Stimulated activated CD8-positive, alpha-beta memory T cell treated with anti-CD3 and anti-CD28 coated beads, Interleukin-4, amount 100 ng/mL, for 4 hours (primary cell): ENCODE measurements around the gene ATXN10.
"Not testable (repeated sequence)": the region's sequence is repeated elsewhere in the genome, so short reads cannot be mapped to it uniquely, and the experiment has no call there.

Experiments
- DNase-seq, 2 donors: peaks; one replicate each; pipeline ENCODE4 v3.0.0-alpha.2; 2020; ENCODE audit warnings: low read depth in 2 of 2, low spot score in 1 of 2

The ATXN10 gene

GRCh38 chr22:45783690-45784089 is 112.1 kb downstream of the ATXN10 start:
- no peak for DNase-seq

DNA sequence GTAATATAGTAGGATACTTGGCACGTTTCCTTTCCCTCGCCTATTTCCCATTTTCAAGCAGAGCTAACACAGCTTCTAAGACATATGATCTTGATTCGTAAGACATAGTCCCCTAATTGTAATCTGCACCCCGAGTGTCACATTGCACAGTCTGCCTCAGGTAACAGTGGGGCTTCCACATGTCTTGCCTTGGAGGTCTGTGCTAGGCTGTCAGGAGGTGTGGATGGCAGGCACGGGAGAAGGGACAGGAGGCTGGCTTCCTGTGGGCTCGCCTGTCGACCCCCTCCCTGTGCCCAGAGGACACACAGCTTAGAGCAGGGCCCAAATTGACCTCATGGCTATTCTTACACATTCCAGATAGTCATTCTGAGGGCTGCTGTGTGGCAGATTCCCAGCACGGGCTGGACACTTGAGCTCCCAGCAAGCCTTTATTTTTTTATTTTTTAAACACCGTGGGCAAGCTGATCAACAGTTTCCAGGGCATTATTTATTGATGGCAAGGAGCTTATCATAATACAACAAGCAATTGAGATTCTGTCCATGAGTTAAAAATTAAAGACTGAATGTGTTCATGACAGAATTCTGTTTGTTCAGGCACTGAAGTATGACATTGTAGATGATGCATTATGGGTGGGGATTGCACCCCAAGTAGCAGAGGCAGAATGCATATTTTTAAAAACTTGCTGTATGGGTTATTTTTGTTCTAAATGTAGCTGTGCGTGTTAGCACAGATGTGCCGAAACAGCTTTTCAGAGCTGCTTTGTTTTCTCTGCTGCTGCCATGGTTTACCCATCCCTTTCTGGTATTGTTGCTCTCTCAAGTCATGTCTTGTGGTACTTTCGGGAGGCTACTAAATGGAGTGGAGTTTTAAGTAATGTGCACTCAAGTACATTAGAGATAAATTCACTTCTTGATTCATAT is 113.0 kb downstream of the ATXN10 start:
- DNase-seq: no peak

DNA sequence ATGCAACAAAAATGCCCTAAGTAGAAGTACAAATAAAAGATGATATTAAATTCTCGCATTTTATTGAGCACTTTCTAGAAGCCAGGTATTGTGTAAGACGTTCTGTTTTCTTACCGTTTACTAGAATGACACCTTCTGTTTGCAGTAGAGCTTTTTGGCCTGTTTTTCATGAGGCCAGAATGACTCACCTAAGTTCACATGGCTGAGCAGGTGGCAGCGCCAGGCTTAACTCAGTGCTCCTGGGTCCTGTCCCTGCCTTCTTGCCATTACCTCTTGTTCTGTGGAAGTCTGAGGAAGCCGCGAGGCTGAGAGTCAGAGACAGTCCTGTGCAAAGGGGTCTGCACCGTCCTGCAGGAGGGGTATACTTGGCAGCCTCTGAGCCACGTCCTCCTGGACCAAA is 113.8 kb downstream of the ATXN10 start:
- DNase-seq: no peak

DNA sequence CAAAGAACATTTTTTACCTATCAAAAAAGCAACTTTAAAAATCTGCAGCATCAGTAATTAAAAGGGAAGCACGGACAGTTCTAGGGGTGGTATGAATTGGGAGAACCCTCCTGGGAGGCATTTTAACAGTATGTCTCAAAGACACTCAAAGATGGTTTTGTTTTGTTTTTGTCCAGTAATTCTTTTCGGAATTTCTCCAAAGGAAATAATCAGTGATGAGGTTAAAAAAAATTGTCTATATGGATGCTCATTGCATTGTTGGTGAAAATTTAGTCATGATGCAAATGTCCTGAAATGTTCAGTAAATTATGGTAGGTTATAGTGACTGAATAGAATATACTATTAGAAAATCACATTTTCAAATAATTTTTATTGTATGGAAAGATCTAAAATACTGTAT is 115.1 kb downstream of the ATXN10 start:
- DNase-seq: no peak

DNA sequence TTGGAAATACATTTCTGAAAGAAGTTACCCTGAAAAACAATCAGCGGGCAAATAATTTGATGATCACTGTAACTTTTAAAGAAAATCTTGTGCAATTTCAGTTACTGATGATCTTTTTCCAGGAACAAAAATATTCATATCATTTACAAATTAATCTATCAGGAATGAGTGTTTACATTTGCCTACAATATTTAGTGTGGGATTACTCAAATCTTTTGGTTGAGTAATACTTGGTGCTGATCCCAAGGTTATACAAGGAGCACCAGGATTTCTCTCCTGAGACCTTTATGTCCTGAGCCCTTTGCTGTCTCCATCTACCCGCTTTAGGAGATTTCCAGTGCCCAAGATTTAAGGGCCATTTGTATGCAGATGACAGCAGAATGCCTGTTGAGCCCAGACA is 116.1 kb downstream of the ATXN10 start:
- DNase-seq: no peak

- DNase-seq: no peak
These were observed 116.9 kb downstream of the ATXN10 start for GRCh38 chr22:45788522-45788921.

- no peak for DNase-seq
These were observed 118.8 kb downstream of the ATXN10 start for GRCh38 chr22:45790401-45790800.

GRCh38 chr22:45793161-45793560 is 121.5 kb downstream of the ATXN10 start:
- no peak for DNase-seq

DNA sequence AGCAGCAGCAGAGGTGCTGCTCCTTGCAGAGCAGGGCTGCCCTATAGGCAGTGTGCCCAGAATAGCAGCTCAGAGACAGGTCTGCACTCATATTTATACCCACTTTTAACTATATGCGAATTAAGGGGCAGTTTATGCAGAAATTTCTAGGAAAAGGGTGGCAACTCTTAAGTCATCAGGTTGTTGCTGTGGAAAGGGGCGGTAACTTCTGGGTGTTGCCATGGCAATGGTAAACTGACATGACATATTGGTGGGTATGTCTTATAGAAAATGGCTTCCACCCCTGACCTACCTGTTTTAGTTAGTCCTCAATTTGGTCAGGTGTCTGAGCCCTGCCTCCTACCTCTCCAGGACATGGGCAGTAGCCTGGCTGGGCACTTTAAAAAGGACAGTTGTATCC is 122.3 kb downstream of the ATXN10 start:
- DNase-seq: no peak

DNA sequence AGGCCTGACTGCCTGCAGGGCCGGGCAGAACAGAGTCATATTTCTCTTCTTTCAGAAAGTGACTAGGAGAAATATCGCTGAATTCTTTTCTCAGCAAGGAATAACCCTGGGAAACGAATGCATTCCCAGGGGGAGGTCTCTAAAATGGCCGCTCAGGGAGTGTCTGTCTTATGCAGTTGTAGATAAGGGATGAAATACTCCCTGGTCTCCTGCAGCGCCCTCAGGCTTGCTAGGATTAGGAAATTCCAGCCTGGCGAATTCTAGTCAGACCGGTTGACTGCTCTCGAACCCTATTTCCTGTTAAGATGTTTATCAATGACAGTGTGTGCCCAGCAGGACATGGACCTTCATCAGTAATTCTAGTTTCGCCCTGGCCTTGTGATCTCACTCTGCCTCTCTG is 124.4 kb downstream of the ATXN10 start:
- not testable (repeated sequence) for DNase-seq

DNA sequence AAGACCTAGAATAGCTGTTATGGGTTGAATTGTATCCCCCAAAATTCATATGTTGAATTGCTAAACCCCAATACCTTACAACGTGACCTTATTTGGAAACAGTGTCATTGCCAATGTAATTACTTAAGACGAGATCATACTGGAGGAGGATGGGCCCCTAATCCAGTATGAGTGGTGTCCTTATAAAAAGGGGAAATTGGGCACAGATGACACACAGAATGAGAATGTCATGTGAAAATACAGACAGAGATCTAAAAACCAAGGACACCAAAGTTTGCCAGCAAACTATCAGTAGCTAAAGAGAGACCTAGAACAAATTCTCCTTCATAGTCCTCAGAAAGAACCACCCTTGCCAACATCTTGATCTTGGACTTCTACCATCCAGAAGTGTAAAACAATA is 127.7 kb downstream of the ATXN10 start:
- DNase-seq: no peak

DNA sequence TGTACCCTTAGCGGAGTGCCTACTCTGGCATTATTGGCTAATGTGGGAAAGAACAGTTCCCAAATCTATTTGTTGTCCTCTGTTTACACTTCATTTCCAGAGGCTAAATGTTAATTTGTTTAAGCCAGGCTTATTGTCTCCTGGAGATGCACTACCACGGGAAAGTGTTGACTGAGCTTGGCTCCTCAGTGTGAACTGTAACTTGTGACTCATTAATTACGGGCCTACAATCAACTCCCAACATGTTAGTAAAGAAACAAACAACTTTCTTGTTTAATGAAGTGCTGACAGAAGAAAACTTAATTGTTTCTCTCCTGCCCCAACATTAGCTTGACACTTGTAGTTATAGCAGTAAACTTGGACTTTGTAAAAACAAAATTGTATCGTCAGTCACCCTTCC is 130.4 kb downstream of the ATXN10 start:
- no peak for DNase-seq

DNA sequence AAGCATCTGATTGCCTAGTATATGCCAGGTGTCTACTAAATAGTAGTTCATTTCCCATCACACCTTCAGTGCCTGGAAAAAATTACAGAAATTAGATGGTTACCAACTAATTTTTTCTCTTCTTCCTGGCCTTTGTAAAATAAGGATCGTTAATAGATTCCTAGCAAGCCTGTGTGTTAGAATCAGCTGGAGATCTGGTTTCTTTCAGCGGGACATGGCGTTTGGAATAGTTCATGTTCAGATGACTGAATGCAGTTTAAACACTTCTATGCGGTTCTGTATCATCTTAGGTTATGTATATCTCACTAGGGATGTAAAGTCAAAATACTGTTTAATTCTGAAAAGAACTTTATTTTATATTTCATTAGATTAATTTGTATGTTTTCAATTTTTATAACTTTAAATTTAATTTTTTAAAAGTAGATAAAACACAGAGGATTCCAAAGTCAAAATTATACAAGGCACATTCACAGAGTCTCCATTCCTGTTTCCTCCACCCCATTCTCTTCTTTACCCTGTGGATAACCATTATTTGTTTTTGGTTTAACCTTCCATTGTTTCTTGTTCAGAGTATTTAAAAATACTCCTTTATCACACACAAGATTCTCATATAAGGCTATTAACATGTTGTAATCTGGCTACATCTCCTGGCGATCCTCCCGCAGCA is 132.8 kb downstream of the ATXN10 start:
- no peak for DNase-seq

GRCh38 chr22:45804986-45805325 is 133.3 kb downstream of the ATXN10 start:
- no peak for DNase-seq

- no peak for DNase-seq
These were observed 133.8 kb downstream of the ATXN10 start for GRCh38 chr22:45805413-45805812.

DNA sequence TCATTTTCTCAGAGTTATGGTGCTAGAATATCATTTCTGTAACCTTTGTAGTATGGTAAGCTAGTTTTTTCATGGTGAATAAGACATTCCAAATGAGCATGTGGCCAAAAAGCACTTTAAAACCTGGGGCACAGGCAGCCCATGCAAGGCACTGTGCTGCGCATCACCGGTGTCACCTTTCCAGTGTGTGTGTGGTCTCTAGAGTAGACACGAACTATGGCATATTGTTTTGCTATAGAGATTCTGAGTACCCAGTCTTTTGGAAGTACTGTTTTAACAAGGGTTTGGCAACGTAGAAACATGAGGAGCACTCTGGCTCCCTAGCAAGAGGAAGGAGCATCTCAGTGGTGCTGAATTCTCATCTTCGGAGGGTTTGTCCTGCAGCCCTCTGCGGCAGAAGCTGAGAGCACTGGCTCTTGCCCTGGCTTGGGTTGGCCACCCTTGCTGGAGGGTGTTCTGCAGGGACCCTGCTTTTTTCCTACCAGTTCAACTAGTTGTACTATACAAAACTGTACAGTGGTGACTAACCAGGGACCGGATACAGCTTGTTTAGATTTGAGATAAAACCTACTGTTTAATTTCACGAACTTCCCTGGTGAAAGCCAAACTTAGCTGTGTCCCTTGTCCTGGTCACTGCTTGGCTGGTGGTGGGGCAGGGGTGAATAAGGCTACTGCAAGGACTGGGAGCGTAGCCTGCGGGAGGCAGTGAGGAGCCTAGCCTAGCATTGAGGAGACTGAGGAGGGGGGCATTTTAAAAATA is 135.7 kb downstream of the ATXN10 start:
- DNase-seq: no peak

DNA sequence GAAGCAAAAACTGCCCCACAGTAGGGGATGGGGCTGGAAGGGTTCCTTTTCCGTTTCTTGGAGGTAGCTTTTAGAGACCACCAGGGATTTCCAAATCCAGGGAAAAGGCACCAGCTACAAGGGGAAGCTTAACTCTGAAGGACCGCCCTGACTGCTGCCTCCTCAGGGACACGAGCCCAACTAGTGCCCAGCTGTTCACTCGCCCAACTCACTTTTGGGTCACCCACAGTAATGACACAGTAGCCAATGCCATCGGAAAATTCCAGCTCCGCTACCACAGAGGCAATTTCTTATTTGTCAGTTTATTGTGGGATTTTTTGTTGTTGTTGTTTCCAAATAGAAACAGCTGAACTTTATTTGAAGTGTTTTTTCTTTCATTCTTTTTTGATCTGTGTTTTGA is 141.3 kb downstream of the ATXN10 start:
- no peak for DNase-seq

GRCh38 chr22:45814198-45814597 is 142.6 kb downstream of the ATXN10 start:
- no peak for DNase-seq

GRCh38 chr22:45816776-45817175 is 145.1 kb downstream of the ATXN10 start:
- DNase-seq: no peak

DNA sequence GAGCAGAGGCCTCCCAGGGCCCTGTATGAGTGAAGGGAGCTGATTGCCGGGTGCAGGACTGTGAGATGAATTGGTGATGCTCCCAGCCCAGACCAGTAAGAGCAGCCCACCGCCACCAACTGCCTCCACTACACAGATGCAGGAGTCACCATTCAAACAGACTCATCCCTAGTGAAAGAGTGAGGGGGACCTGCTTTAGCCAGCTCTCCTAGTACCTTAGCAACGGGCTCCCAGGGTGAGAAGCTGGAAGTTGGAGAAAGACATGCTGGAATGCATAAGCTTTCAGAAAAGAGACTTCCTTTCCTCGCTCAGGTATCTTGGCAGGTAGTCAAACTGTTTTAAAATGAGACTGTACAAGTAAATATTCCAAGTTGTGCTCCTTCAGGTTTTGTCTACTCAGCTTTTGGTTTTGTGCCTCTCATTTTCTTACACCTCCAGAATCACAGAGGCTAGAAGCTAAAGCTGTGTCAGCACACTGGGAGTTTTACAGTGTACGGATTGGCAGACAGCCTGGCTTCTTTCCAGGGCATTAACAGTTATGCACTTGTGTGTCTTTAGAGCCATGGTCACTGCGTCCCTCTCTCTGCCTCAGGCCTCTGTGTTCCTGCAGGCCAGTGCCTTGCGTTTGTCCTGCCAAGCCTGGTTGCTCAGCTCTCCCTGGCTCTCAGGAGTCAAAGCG is 146.2 kb downstream of the ATXN10 start:
- no peak for DNase-seq

GRCh38 chr22:45818424-45819085 is 146.9 kb downstream of the ATXN10 start:
- DNase-seq: no peak
